ENCODE measurements around the gene RHBDL1. TPM values are rescaled to one million over a fixed set of nuclear protein-coding genes. Genes with fewer than 3 reads are reported as not detected.

Gene RHBDL1
- total and polyA plus RNA-seq, 2 of the 8 experiments (the other 6 are each of a cell fraction or from before 2014, with no cell fraction given), result 4.0 to 8.1 TPM

GRCh38 chr16:636206-637080 is 39.0 kb upstream of the RHBDL1 start, which contains the start of gene METTL26 (continued):
- no peak for TF ChIP-seq CHD7 (IDR thresholded peaks at IDR 0.05; ENCODE audit: insufficient replicate concordance, low read length)
- TF ChIP-seq RNF2 (IDR thresholded peaks at IDR 0.05; ENCODE audit: borderline replicate concordance, low read depth, low read length, missing control alignments, poor library complexity, severe bottlenecking), result no peak
- TF ChIP-seq RBBP5 (IDR thresholded peaks at IDR 0.05; ENCODE audit: borderline replicate concordance, low read depth, low read length), result peak; percentile 99
- TF ChIP-seq HDAC6 (IDR thresholded peaks at IDR 0.05; ENCODE audit: low read depth, low read length), result no peak
- TF ChIP-seq CTCF (IDR thresholded peaks at IDR 0.05; ENCODE audit: control extremely low read depth in 1 of 3, insufficient read depth in 1 of 3, low read depth in 1 of 3, low read length in 3 of 3), result no peak
- TF ChIP-seq SP1 (IDR thresholded peaks at IDR 0.05; ENCODE audit: low read depth, low read length), result no peak; the same call in 1 of the 2 replicates
